ENCODE measurements around the gene EDDM3A.

The EDDM3A gene

DNA sequence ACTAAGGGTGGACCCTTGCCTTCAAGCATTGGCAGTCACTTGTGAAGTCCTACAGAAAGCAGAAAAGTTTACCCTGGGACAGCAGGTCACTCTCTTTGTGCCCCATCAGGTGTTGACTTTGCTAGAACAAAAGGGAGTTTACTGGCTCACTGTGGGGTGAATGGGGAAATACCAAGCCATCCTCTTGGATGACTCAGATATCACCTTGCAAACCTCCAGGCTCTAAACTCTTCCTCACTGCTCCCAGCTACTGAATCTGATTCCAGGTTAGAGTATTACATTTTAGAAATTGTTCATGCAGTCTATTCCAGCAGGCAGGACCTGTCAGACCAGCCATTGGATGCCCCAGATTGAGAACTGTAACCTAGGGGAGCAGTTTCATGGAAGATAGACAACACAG is 15.3 kb downstream of the EDDM3A start:
- Histone ChIP-seq H3K36me3 (replicated peaks; ENCODE audit: insufficient read depth, low read length) (no peaks in the 10 kb centered on the region), H3K4me2 (ENCODE audit: low read depth, low read length) (no peak overlapping the region), H2AFZ (ENCODE audit: low read length) (no peak overlapping the region), H3K9me2 (replicated peaks; ENCODE audit: insufficient read depth, low read length) (no peaks in the 10 kb centered on the region), H3F3A (ENCODE audit: insufficient read depth, low read length) (no peaks in the 10 kb centered on the region), H3K27ac (ENCODE audit: low read length) (no peak overlapping the region), H3K79me2 (ENCODE audit: low read length) (no peaks in the 10 kb centered on the region), H3K27me3 (replicated peaks; ENCODE audit: insufficient read depth, low read length) (no peaks in the 10 kb centered on the region), H3K4me3 (ENCODE audit: low read length) (no peak overlapping the region), H3K4me1 (ENCODE audit: low read length) (no peaks in the 10 kb centered on the region), H4K20me1 (ENCODE audit: insufficient read depth, low read length) (no peaks in the 10 kb centered on the region), H3K9ac (ENCODE audit: low read length) (no peak overlapping the region), H3K9me3 (replicated peaks; ENCODE audit: insufficient read depth, low read length) (no peaks in the 10 kb centered on the region)
- TF ChIP-seq EZH2phosphoT487 (IDR thresholded peaks at IDR 0.05; ENCODE audit: low read length) (no peak), EZH2 (optimal IDR thresholded peaks at IDR 0.05; ENCODE audit: low read depth, low read length) (no peak)
- TF ChIP-seq, protein P1, sequence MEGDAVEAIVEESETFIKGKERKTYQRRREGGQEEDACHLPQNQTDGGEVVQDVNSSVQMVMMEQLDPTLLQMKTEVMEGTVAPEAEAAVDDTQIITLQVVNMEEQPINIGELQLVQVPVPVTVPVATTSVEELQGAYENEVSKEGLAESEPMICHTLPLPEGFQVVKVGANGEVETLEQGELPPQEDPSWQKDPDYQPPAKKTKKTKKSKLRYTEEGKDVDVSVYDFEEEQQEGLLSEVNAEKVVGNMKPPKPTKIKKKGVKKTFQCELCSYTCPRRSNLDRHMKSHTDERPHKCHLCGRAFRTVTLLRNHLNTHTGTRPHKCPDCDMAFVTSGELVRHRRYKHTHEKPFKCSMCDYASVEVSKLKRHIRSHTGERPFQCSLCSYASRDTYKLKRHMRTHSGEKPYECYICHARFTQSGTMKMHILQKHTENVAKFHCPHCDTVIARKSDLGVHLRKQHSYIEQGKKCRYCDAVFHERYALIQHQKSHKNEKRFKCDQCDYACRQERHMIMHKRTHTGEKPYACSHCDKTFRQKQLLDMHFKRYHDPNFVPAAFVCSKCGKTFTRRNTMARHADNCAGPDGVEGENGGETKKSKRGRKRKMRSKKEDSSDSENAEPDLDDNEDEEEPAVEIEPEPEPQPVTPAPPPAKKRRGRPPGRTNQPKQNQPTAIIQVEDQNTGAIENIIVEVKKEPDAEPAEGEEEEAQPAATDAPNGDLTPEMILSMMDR (IDR thresholded peaks at IDR 0.05; ENCODE audit: low read length): no peak
- no peak for DNase-seq

DNA sequence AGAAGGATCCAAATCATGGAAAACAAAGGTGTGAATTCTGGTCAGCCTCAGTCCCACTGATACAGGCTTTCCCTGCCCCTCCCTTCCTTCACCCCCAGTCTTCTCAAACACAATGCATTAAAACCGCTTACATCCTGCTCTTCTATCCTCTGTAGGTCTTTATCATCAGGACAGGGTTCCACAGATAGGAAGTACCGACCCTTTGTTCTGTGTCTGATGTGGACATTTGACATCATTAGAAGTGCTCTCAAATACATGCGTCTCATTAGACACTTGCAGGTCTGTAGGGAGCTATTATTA is 22.9 kb downstream of the EDDM3A start:
- H3K4me2 ChIP-seq (ENCODE audit: low read depth, low read length): no peak overlapping the region
- H3K4me3 ChIP-seq (ENCODE audit: low read length): no peak overlapping the region
- DNase-seq: no peak
- H2AFZ ChIP-seq (ENCODE audit: low read length): no peak overlapping the region
- TF ChIP-seq EZH2phosphoT487 (IDR thresholded peaks at IDR 0.05; ENCODE audit: low read length) (no peak), EZH2 (optimal IDR thresholded peaks at IDR 0.05; ENCODE audit: low read depth, low read length) (no peak)
- TF ChIP-seq, protein P1 (IDR thresholded peaks at IDR 0.05; ENCODE audit: low read length): no peak
- H3K36me3 ChIP-seq (replicated peaks; ENCODE audit: insufficient read depth, low read length): no peaks in the 10 kb centered on the region
- no peaks in the 10 kb centered on the region for H3K4me1 ChIP-seq (ENCODE audit: low read length)
- H3K9ac ChIP-seq (ENCODE audit: low read length): no peak overlapping the region
- H3K79me2 ChIP-seq (ENCODE audit: low read length): no peaks in the 10 kb centered on the region
- no peaks in the 10 kb centered on the region for H3K9me3 ChIP-seq (replicated peaks; ENCODE audit: insufficient read depth, low read length)
- no peaks in the 10 kb centered on the region for H3F3A ChIP-seq (ENCODE audit: insufficient read depth, low read length)
- no peaks in the 10 kb centered on the region for H4K20me1 ChIP-seq (ENCODE audit: insufficient read depth, low read length)
- no peaks in the 10 kb centered on the region for H3K9me2 ChIP-seq (replicated peaks; ENCODE audit: insufficient read depth, low read length)
- no peak overlapping the region for H3K27ac ChIP-seq (ENCODE audit: low read length)
- no peaks in the 10 kb centered on the region for H3K27me3 ChIP-seq (replicated peaks; ENCODE audit: insufficient read depth, low read length)

DNA sequence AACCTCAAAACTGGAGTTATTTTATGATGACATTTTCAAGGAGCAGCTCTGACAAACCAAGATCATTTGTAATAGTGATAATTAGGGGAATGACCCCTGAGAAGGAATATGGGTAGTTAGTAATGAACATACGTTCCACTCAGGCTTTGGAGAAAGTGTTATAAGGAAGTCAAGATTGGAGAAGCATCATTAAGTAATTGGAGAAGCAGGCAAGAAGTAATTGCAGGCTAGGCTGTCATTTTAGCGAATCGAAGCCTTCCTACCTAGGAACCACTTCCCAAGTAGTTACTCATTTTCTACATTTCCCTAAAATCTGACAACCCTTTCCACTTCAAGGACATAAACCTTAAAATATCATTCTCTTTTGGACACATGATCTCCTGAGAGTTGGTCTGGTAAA is 23.7 kb downstream of the EDDM3A start:
- H3K79me2 ChIP-seq (ENCODE audit: low read length): no peaks in the 10 kb centered on the region
- no peak overlapping the region for H3K9ac ChIP-seq (ENCODE audit: low read length)
- H2AFZ ChIP-seq (ENCODE audit: low read length): no peak overlapping the region
- no peak overlapping the region for H3K4me3 ChIP-seq (ENCODE audit: low read length)
- H3K9me2 ChIP-seq (replicated peaks; ENCODE audit: insufficient read depth, low read length): no peaks in the 10 kb centered on the region
- no peak for TF ChIP-seq EZH2phosphoT487 (IDR thresholded peaks at IDR 0.05; ENCODE audit: low read length)
- no peak for TF ChIP-seq EZH2 (optimal IDR thresholded peaks at IDR 0.05; ENCODE audit: low read depth, low read length)
- TF ChIP-seq, protein P1 (IDR thresholded peaks at IDR 0.05; ENCODE audit: low read length): no peak
- no peak overlapping the region for H3K27ac ChIP-seq (ENCODE audit: low read length)
- H4K20me1 ChIP-seq (ENCODE audit: insufficient read depth, low read length): no peaks in the 10 kb centered on the region
- H3K36me3 ChIP-seq (replicated peaks; ENCODE audit: insufficient read depth, low read length): no peaks in the 10 kb centered on the region
- no peak overlapping the region for H3K4me2 ChIP-seq (ENCODE audit: low read depth, low read length)
- no peaks in the 10 kb centered on the region for H3K9me3 ChIP-seq (replicated peaks; ENCODE audit: insufficient read depth, low read length)
- H3K27me3 ChIP-seq (replicated peaks; ENCODE audit: insufficient read depth, low read length): no peaks in the 10 kb centered on the region
- no peaks in the 10 kb centered on the region for H3F3A ChIP-seq (ENCODE audit: insufficient read depth, low read length)
- no peaks in the 10 kb centered on the region for H3K4me1 ChIP-seq (ENCODE audit: low read length)
- DNase-seq: no peak
